GM19035 (cell line): ENCODE data around the gene RNF2.
"Not testable (repeated sequence)": the region's sequence is repeated elsewhere in the genome, so short reads cannot be mapped to it uniquely, and the experiment has no call there.

Source experiments
- ATAC-seq: cut with Tn5 transposase; IDR thresholded peaks from one replicate; pipeline ENCODE4 v1.9.1; 2021; ENCODE audit not compliant: unreplicated experiment

RNF2 gene

DNA sequence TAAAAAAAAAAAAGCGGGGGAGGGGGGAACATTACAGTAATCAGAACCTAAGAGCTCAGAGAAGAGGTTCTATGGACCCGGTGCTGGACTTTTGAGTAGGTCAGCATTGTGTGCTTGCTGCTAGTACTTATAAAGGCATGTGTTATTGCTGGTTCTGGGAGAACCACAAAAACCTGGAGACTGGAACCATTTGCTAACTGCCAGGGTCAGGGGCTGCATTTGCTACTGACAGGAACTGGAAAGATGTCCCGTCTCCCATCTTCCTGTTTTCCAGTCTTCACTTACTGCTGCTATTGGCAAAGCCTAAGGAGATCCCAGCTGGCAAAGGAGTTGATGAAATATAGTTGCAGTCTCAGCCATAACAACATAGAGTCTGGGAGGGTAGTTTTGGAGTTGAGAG, 4.3 kb downstream of the RNF2 start:
- no peak for ATAC-seq

DNA sequence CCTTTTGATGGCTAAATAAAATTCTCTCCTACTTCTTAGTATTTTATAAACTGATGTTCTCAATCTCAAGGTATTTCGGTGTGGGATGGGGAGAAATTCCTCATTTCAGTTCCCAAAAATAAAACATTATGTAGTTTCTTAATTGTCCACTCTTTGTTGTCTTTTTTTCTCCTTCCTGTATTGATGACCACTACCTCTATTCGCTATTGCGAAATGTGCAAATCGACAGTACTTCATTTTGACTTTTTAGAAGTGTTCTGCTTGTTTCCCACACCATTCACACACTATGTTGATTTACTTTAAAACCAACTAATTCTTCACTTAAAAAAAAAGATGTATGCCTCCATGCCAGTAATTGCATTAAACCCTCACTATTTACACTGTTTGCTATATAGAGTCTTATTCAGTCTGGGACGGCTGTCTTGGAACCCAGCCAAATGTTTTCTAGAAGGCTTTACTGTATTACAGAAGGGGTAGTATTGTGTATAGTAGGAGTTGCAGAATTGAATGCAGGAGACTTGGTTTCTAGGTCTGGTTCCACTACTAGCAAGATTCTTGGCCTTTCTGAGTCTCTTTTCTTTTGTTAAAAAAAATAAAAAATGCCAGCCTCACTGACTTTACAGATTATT, 5.6 kb downstream of the RNF2 start:
- ATAC-seq, result no peak

DNA sequence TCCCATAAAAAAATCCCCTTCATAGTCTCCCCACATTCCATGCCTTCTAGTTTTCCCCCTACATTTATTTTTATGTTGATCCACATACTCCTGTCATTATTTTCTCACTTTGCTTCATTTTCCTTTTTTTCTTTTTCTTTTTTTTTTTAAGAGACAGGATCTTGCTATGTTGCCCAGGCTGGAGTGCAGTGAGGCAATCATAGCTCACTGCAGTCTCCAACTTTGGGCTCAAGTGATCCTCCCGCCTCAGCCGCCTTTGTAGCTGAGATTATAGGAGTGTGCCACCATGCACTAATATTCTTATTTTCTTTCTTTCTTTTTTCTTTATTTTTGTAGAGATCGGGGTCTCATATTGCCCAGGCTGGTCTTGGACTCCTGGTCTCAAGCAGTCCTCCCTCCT, 7.8 kb downstream of the RNF2 start:
- ATAC-seq, result no peak

DNA sequence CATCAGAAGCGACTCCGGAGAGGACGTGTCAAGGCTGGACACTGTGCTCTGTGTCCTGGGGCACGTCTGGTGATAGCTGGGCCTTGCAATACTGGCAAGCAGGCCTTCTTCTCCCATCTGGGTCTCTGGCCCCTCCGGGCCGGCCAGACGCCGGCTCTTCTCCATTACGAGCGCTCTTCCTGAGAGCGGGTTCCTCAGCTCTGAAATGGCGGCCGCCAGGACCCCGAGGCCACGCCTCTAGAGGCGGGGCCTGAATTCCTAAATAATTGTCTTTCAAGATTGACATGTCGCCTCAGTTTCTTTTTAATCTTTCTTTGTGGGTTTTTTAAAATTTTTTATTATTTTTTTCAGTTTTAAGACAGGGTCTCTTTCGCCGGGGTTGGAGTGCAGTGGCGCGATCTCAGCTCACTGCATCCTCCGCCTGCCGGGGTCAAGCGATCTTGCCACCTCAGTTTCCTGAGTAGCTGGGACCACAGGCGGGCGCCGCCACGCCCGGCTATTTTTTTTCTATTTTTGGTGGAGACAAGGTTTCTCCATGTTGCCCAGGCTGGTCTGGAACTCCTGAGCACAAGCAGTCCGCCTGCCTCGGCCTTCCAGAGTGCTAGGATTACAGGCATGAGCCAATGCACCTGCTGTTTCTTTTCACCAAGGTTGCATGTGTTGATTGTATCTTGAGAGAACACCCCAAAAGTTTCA, 9.2 kb downstream of the RNF2 start:
- no peak for ATAC-seq

DNA sequence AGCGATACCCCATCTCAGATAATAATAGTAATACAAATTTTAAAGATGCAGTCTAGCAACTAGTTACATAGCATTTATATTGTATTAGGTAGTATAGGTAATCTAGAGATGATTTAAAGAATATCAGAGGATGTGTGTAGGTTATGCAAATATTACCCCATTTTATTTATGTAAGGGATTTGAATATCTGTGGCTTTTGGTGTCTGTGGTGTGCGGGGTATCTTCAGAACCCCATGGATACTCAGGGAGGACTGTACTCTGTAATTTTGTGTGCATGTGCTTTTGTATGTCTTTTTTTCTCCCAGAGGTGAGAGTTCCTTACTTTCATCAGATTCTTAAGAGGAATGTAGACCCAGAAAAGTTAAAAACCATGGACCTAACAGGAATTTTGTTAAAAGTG, 12.8 kb downstream of the RNF2 start:
- ATAC-seq, result no peak

DNA sequence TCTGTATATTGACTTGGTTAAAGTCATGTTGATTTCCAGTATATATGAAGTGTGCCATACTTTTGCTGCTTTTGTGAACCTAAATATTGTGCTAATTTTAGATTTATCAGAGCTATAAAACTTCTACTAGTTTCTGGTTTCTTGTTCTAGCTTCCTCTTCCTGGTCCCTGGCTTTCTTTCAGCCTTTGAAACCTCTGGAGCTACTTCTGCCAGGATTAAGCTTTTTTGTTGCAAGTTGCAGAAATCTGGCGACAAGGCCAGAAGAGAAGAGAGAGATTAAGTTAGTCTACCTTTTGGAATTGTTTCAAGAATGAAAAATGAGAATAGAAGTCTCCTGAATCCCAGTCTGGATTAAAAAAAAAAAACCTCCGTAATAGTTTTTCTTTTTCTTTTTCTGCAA, 13.5 kb downstream of the RNF2 start:
- ATAC-seq, result no peak

DNA sequence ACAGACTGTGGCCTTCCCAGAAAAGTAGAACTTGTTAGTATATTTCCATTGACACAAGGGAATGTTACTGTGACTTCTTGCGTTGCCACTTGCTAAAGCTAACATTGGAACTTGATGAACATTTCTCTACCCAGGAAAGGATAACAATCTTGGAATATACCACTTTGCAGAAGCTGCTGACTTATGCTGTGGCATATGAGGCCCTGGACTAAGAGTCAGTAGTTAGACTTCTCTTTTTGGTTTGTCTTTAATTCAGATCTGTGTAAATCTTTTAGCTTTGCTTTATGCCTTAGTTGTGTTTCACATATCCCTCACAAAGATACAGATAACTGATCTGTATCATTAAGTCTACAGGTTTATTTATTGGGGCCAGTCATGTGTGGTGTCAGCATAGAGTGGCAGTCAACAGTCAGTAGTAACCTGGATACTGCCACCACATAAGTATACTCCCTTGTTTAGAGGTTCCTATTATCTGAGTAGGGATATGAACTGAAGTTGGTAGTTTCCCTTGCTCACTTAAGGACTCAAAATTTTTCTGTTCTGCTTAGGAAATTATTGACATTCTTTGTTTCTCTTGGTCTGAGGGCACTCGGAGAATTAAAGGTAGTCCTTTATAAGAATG, 14.7 kb downstream of the RNF2 start:
- ATAC-seq, result no peak

DNA sequence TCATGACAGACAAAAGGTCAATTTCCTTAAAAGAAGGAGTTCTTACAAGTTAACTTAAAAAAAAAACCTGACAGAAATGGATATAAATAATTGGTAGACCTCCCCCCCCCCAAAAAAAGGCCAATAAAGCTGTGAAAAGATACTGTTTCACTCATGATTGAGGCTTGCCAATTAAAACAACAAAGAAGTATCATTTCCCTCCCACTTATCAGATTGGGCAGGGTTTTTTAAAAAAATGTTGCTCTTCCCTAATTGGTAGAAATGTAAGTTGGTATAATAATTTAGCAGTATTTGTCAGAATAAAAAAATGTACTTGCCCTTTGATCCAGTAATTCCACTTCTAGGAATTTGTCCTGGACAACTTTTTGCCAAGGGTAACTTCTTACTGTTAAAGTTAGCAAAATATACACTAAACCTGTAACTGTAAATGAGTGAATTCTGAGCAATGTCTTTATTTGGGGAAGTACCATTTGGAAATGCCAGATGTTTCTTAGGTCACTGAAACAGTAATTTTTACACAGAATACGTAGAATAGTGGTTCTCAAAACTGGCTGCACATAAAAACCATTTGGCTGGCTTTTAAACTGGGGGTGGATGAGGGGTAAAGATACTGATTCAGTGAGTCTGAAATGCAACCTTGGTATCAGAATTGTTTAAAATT, 17.5 kb downstream of the RNF2 start:
- no peak for ATAC-seq

DNA sequence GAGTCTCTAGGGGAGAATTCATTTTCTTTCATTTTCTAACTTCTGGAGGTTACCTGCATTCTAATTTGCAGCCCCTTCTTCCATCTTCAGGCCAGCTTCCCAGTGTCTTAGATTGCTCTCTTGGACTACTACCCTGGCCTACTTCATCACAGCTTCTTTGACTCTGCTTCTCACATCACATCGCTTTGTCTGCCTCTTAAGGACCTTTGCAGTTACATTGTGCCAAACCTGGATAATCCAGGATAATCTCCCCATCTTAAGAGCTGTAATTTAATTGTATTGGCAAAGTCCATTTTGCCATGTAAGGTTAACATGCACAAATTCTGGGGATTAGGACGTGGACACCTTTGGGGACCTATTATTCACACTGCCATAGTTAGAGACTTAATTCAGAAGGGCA, 18.4 kb downstream of the RNF2 start:
- ATAC-seq, result no peak

DNA sequence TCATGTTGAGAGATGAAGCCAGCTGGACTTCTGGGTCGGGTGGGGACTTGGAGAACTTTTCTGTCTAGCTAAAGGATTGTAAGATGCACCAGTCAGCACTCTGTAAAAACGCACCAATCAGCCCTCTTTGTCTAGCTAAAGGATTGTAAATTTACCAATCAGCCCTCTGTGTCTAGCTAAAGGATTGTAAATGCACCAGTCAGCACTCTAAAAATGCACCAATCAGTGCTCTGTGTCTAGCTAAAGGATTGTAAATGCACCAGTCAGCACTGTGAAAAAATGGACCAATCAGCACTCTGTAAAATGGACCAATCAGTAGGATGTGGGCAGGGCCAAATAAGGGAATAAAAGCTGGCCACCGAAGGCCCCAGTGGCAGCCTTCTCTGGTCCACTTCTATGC, 19.6 kb downstream of the RNF2 start:
- not testable (repeated sequence) for ATAC-seq

DNA sequence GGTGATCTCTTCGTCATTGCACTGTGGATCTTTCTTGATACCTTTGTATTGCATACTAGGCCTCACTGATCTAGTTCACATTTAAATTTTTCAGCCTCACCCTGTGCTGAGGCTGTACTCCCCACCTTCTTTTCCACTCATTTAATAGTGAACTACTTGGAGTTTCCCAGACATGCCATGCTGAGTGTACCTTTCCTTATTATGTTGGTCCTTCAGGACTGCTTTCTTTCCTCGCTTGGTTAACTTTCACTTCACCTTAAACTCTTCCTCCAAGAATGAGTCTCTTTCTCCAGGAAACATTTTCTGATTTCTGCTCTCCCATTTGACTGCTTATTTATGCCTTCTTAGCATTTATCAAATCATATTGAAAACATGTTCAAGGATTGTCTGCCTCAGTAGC, 20.8 kb downstream of the RNF2 start:
- ATAC-seq, result no peak

DNA sequence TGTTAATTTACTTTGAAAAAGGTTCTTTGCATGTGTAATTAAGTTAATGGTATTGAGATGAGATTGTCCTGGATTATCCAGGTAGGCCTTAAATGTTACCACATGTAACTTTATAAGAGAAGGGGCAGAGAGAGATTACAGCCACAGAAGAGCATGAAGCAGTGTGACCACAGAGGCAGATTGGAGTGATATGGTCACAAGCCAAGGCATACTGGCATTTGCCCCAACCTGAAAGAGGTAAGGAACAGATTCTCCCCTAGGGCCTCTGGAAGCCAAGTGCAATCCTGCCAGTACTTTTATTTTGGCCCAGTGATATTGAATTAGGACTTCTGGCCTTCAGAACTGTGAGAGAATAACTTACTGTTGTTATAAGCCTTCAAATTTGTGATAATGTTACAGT, 23.0 kb downstream of the RNF2 start:
- no peak for ATAC-seq

DNA sequence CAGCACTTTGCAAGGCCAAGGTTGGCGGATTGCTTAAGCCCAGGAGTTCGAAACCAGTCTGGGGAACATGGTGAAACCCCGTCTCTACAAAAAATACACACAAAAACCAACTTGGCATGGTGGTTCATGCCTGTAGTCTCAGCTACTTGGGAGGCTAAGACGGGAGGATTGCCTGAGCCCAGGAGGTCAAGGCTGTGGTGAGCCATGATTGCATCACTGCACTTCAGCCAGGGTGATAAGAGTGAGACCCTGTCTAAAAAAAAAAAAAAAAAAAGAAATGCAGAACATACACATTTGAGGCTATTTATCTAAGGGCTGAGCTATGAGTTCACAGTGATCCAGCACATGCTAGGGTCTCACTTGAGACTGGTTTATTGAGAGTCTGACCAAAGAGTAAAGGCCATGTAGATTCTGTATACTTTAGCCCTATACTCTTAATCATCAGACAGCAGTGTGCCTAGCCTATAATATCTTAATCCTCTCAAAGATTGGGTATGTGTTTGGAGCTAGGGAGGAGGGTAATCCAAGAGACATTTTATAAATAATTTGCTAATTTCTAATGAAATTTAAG, 23.9 kb downstream of the RNF2 start:
- no peak for ATAC-seq

DNA sequence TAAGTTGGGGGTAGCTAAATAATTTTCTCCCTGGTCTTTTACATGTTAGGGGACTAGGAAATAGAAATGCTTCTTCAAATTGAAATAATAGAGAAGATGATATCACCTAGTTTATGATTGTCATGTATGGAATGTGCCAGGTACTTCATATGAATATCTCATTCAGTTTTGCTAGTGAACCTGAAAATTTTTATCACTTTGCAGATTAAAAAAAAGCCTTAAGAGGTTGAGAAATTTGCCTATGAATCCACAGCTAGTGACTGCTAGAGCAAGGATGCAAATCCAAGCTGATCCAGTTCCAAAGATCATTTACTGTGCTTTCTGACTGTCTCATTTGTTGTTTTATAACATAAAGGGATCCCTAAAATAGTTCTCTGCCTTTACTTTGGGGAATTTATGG, 24.7 kb downstream of the RNF2 start:
- ATAC-seq, result no peak

DNA sequence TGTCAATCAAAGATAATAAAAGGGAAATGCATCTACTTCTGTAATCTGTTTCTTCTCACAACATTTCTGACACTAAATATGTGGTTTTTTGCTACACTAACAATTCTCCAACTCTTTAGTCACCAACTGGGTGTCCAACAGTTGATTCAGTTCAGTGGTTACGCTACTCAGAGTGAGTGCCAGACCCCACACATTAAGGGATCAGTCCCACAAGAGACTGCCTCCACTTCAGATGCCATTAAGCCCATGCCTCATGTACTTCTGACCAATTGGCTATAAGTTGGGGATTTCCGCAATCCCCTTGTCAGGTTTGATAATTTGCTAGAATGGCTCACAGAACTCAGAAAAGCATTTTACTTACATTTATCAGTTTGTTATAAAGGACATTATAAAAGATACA, 28.4 kb downstream of the RNF2 start:
- no peak for ATAC-seq

DNA sequence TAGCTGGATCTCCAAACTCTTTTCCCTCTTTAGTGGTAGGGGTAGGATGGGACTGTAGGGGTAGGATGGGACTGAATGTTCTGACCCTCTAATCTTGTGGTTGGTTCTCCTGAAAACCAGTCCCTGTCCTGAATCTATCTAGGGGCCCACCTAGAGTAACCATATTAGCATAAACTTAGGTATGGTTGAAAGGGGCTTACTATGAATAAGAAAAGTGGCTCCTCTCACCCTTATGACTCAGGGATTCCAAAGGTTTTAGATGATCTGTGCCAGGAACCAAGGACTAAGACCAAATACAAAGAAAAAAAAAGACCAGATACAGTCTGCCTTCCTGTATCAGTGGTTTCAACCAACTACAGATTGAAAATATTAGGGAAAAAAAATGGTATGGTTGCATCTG, 28.9 kb downstream of the RNF2 start:
- no peak for ATAC-seq

DNA sequence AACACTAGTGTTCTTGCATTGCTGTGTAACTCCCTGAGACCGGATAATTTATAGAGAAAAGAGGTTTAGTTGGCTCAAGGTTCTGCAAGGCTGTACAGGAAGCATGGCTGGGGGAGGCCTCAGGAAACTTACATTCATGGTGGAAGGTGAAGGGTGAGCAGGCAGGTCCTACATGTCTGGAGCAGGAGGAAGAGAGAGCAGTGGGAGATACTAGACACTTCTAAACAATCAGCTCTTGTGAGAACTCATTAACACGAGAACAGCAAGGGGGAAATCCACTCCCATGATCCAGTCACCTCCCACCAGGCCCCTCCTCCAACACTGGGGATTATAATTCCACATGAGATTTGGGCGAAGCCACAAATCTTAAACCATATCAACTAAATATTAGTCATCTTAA, 30.1 kb downstream of the RNF2 start:
- no peak for ATAC-seq

DNA sequence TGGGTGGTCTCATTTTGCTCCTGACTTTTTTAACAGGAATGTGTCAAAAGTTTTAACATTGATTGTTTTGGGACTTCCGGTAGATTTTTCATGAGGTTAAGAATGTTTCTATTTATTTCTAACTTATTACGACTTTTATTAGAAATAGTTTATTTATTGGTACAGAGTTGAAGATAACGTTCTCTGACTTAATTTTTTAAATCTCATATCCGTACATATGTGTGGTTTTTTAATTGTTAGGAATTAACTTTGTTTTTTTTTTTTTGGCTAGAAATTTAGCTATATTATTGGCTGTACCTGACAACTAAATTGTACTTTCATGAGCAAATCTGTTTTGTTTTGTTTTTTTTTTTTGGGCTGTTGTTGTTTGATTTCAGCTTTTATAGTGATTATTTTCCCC, 32.0 kb downstream of the RNF2 start:
- ATAC-seq, result no peak

DNA sequence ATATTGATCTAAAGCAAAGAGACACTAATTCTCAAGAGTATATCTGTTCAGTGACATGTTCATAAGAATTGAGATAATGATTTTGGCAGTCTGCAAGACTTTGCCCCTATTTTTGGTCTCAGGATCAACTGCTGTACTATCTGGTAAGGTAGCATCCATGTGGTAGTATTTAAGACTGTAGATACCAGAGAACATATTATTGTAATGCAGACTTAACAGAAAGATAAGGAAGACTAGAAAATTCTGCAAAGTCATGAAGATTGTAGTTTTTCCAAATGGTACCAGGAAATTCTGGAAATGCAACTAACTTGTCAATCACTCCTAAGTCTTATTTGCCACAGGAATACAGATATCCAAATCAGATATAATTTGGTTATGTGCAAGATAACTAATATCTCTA, 35.1 kb downstream of the RNF2 start:
- no peak for ATAC-seq

DNA sequence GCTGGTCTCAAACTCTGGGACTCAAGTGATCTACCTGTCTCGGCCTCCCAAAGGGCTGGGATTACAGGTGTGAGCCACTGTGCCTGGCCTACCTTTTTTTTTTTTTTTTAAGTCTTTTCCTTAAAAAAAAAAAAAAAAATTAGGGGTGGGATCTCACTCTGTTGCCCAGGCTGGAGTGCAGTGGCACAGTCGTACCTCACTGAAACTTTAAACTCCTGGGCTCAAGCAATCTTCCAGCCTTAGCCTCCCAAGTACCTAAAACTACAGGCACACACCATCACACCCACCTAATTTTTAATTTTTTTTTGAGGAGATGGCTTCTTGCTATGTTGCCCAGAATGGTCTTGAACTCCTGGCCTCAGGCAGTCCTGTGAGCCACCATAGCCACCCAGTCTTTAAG, 38.5 kb downstream of the RNF2 start:
- ATAC-seq, result no peak

DNA sequence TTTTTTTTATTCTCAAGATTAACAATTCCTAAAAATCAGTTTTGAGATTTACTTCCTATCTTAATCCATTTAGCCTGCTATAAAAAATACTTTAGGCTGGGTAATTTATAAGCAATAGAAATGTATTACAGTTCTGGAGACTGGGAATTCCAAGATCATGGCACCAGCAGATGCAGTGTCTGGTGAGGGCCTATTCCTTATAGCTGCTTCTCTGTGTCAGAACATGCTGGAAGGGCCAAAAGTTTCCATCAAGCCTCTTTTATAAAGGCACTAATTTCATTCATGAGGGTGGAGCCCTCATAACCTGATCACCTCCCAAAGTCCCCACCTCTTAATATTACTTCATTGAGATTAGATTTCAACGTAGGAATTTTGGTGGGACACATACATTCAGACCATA, 41.7 kb downstream of the RNF2 start:
- ATAC-seq, result no peak

DNA sequence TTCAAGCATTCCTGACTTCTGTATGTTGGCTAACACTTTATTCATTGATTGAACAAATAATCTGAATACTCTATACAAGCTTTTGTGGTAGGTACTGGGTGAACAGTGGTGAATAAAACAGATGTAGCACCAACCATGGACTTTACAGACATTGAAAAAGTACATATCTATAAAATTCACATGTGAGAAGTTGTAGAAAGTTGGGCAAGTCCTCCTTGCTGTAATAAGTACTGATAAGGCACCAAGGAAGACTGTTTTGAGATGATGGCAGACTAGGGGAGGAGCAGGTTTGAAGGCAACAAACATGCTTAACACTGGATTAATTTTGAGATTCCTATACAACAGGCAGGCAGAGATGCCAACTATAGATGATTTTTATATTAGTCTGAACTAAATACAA, 42.4 kb downstream of the RNF2 start:
- ATAC-seq, result no peak
